Spleen (tissue), 11 donors: ENCODE results near the gene CMTM8. TPM values are rescaled to one million over a fixed set of nuclear protein-coding genes. Genes with fewer than 3 reads are reported as not detected.

Experiments
- DNase-seq: peaks from one replicate; pipeline ENCODE4 v3.0.0-alpha.2; 2020
- H3K27ac ChIP-seq, 8 donors: fragments of 200-600 bp; sonication (generic) in 7 of 8; 1 replicate in 4 of 8; 2 replicates in 4 of 8; pipeline versions ENCODE4 v1.5.0 to v1.8.0; 2016 to 2021; ENCODE audit warnings: inconsistent platforms in 4 of 8, mild to moderate bottlenecking in 4 of 8, moderate library complexity in 1 of 8
- H3K27me3 ChIP-seq, 7 donors: fragments of 200-600 bp; sonication (generic) in 6 of 7; replicated peaks in 1 of 7; 1 replicate in 4 of 7; 2 replicates in 3 of 7; pipeline versions ENCODE4 v1.5.0 to v1.8.0; 2016 to 2021; ENCODE audit warnings: inconsistent platforms in 3 of 7, mild to moderate bottlenecking in 1 of 7
- H3K36me3 ChIP-seq, 6 donors: fragments of 200-600 bp; sonication (generic) in 5 of 6; 1 replicate in 4 of 6; 2 replicates in 2 of 6; pipeline versions ENCODE4 v1.5.0 to v1.8.0; 2016 to 2021; ENCODE audit warnings: inconsistent platforms in 2 of 6
- H3K4me1 ChIP-seq, 6 donors: fragments of 200-600 bp; sonication (generic) in 5 of 6; 1 replicate in 3 of 6; 2 replicates in 3 of 6; pipeline versions ENCODE4 v1.5.0 to v1.8.0; 2016 to 2021; ENCODE audit warnings: inconsistent platforms in 3 of 6
- H3K4me3 ChIP-seq, 8 donors: fragments of 200-600 bp; sonication (generic) in 7 of 8; 1 replicate in 4 of 8; 2 replicates in 4 of 8; pipeline versions ENCODE4 v1.5.0 to v1.8.0; 2016 to 2021; ENCODE audit warnings: inconsistent platforms in 4 of 8, mild to moderate bottlenecking in 4 of 8, moderate library complexity in 2 of 8
- H3K9me3 ChIP-seq, 8 donors: fragments of 200-600 bp; sonication (generic) in 7 of 8; 1 replicate in 4 of 8; 2 replicates in 4 of 8; pipeline versions ENCODE4 v1.5.0 to v1.8.0; 2016 to 2021; ENCODE audit warnings: inconsistent platforms in 4 of 8
- POLR2A ChIP-seq, 3 donors: fragments of 450-650 bp; IDR thresholded peaks; one replicate each; pipeline ENCODE4 v1.5.1; 2017; ENCODE audit warnings: antibody characterized with exemption in 3 of 3, mild to moderate bottlenecking in 1 of 3
- POLR2AphosphoS5 ChIP-seq, 3 donors: sonication (generic); formaldehyde crosslinking; IDR thresholded peaks; one replicate each; pipeline ENCODE4 v1.5.1; 2017; ENCODE audit warnings: antibody characterized with exemption in 3 of 3
- WGBS, 5 donors: extraction: QIAGEN DNeasy Blood & Tissue Kit in 3 of 5; methylation state at CpG; one replicate each; pipeline versions ENCODE4 v1.1.5 to v1.1.7; 2013 to 2018; 5-methylcytosine and 5-hydroxymethylcytosine counted together
- intact Hi-C: fragments of 100-400 bp; cut with DNase I; formaldehyde crosslinking; loops from one replicate; pipeline ENCODE4 v1.15.0; 2023; ENCODE audit warnings: low total_unique reads
- polyA plus RNA-seq, 3 donors: library from polyadenylated mRNA; stranded (reverse); fragments of 200-250 nt; gene quantifications; one replicate each; pipeline ENCODE4 v1.2.1, GENCODE V29; 2013
- total RNA-seq, 7 donors: library from RNA; depleted of rRNA in 3 of 7; stranded (reverse); fragments of >200 nt in 3 of 7; fragmentation: NEBNext Ultra II Directional in 4 of 7; extraction: Animal tissue kit (Norgen Biotek cat#: 25700) in 4 of 7; gene quantifications; one replicate each; pipeline versions ENCODE4 v1.1.0 to v1.2.1, GENCODE V29; 2016 to 2021
- TF ChIP-seq, protein P1 (sequence below), 11 experiments: fragments of 200-600 bp in 7 of 11; fragments of 450-650 bp in 4 of 11; sonication (generic) in 4 of 11; IDR thresholded peaks in 8 of 11; conservative IDR thresholded peaks in 3 of 11; 1 replicate in 7 of 11; 2 replicates in 4 of 11; pipeline versions ENCODE4 v1.4.0 to v1.8.0; 2016 to 2021; ENCODE audit warnings: antibody characterized with exemption in 11 of 11, inconsistent platforms in 4 of 11, mild to moderate bottlenecking in 1 of 11
- donor health status: healthy with polysubstance abuse.
- donor health status: DM: no; HTN: no; CAD: no; lungs with moderate emphysema.
- donor health status: DM: no; HTN: no; CAD: no.
- donor health status: Bipolar disorder and iron deficiency.
- donor health status: healthy.
- donor health status: DM: no; HTN: no; CAD: no.
- donor health status: DM: yes; HTN: yes; CAD: no.

CMTM8 gene
- total and polyA plus RNA-seq, 10 donors, result 0.61 to 3.5 (median 1.6) TPM

DNA sequence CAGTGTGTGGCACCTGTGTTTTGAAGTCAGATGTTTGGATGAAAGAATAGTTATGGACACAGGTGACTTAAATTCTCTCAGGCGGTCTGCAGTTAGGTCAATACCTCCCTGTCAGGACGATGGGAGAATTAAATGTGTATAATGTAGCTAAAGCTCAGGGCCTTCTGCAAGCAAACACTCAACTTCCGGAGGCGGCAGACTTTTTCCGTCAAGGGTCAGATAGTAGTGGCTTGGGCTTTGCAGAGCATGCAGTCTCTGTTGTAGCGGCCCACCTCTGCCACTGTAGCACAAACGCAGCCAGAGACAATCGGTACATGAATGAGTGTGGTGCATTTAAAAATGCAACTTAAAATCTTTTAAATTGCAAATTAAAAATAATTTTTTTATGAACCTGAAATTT, 47.4 kb downstream of the CMTM8 start:
- Histone ChIP-seq H3K27me3 (peaks cover 0 to 3% (median 0%) of the 10 kb centered on the region in 7 donors), H3K9me3 (no peaks in the 10 kb centered on the region), H3K27ac (peak overlapping the region in 1 of 8 donors; percentile 26), H3K36me3 (no peaks in the 10 kb centered on the region), H3K4me3 (no peak overlapping the region), H3K4me1 (peaks cover 0 to 30% (median 7%) of the 10 kb centered on the region in 6 donors)
- intact Hi-C loops, result no loop called here
- WGBS, 5 donors, result 49 to 62% (median 54%) methylated on average over 8 of the region's 8 CpGs
- TF ChIP-seq POLR2AphosphoS5 (IDR thresholded peaks at IDR 0.05) (no peak), POLR2A (IDR thresholded peaks at IDR 0.05) (no peak)
- TF ChIP-seq, protein P1, sequence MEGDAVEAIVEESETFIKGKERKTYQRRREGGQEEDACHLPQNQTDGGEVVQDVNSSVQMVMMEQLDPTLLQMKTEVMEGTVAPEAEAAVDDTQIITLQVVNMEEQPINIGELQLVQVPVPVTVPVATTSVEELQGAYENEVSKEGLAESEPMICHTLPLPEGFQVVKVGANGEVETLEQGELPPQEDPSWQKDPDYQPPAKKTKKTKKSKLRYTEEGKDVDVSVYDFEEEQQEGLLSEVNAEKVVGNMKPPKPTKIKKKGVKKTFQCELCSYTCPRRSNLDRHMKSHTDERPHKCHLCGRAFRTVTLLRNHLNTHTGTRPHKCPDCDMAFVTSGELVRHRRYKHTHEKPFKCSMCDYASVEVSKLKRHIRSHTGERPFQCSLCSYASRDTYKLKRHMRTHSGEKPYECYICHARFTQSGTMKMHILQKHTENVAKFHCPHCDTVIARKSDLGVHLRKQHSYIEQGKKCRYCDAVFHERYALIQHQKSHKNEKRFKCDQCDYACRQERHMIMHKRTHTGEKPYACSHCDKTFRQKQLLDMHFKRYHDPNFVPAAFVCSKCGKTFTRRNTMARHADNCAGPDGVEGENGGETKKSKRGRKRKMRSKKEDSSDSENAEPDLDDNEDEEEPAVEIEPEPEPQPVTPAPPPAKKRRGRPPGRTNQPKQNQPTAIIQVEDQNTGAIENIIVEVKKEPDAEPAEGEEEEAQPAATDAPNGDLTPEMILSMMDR (IDR thresholded peaks at IDR 0.05 in 8 of 11, conservative IDR thresholded peaks at IDR 0.05 in 3 of 11), result no peak
- DNase-seq, result no peak

DNA sequence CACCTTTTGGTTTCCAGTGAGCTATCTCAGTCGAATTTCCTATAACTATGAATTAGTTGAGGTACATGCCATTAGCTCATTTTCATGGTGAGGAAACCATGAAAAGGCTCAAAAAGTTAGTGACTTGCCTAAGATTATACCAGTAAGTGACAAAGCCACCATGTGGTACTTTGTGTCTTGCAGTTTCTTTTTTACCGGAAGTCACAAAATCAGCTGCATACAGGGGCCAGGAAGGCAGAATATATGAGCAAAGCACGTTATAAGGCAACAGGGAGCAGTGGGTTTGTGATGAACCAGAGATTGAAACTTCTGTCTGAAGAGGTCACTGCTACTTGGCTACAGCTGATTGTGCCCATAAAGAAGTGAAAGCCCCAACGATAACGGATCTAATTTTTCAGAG, 50.3 kb downstream of the CMTM8 start:
- 57 to 68% (median 59%) methylated on average over 5 of the region's 5 CpGs for WGBS, 5 donors
- no peak overlapping the region for H3K4me3 ChIP-seq
- DNase-seq, result no peak
- TF ChIP-seq POLR2AphosphoS5 (IDR thresholded peaks at IDR 0.05), result no peak
- TF ChIP-seq, protein P1 (IDR thresholded peaks at IDR 0.05 in 8 of 11, conservative IDR thresholded peaks at IDR 0.05 in 3 of 11), result no peak
- TF ChIP-seq POLR2A (IDR thresholded peaks at IDR 0.05), result no peak
- H3K36me3 ChIP-seq, result no peaks in the 10 kb centered on the region
- intact Hi-C loops, result no loop called here
- peaks cover 0 to 22% (median 7%) of the 10 kb centered on the region in 6 donors for H3K4me1 ChIP-seq
- H3K27me3 ChIP-seq, result no peaks in the 10 kb centered on the region
- peak overlapping the region in 4 of 8 donors; percentile 6 to 45 (median 27) for H3K27ac ChIP-seq
- H3K9me3 ChIP-seq, result no peaks in the 10 kb centered on the region

DNA sequence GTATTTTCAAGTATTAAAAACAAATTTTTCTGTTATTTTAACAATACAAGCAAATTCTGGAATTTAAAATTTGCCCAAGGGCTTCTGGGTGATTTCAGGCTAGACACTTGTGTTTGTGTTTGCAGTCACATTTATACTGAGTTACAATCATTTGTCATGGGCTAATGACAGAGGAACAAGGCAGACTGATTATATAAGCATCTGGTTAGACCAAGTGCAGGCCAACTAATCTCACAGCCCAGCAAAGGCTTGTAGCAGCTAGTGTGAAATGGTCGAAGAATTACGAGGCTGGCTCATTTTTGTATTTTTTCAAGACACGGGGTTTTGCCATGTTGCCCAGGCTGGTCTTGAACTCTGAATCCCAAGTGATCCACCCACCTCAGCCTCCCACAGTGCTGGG, 52.1 kb downstream of the CMTM8 start:
- no peak overlapping the region for H3K4me3 ChIP-seq
- no peak overlapping the region for H3K27ac ChIP-seq
- H3K9me3 ChIP-seq, result no peaks in the 10 kb centered on the region
- intact Hi-C loops, result loop anchor here (10.0 kb wide), 1 partner anchor 116 kb away; no protein-coding TSS in a partner anchor
- H3K36me3 ChIP-seq, result no peaks in the 10 kb centered on the region
- peaks cover 0 to 19% (median 6%) of the 10 kb centered on the region in 6 donors for H3K4me1 ChIP-seq
- 69 to 96% (median 90%) methylated on average over 3 of the region's 3 CpGs for WGBS, 5 donors
- H3K27me3 ChIP-seq, result no peaks in the 10 kb centered on the region
- TF ChIP-seq POLR2A (IDR thresholded peaks at IDR 0.05) (no peak), POLR2AphosphoS5 (IDR thresholded peaks at IDR 0.05) (no peak)
- TF ChIP-seq, protein P1 (IDR thresholded peaks at IDR 0.05 in 8 of 11, conservative IDR thresholded peaks at IDR 0.05 in 3 of 11), result no peak
- no peak for DNase-seq

DNA sequence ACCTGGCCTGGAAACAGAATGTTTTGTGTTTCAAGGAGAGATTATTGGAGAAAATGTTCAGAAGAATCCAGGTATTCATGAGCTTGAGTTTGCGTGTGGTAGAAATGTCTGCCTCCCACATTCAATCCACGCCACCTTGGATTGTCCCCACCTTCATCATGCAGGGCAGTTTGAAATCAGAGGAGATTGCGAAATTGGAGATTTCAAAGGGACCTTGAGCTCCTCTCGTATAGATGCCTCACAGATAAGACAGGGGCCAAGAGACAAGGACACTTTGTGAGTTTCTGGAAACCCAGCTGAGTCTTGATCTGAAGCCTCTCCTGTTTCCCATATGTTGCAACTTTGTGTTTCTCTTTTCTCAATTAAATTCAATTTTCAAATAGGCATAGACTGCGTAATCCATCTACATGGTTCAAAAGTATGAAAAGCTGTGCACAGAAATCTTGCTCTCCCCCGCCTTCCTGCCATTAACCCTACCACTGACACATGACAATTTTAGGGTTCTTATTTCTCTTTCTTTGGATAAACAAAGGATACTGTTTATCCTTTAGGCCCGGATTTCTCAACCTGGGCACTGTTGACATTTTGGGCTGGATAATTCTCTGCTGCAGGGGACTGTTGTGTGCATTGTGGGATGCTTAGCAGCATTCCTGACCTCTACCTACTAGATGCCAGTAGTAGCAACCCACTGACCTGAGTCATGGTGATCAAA, 53.8 kb downstream of the CMTM8 start:
- Histone ChIP-seq H3K4me3 (no peak overlapping the region), H3K9me3 (no peaks in the 10 kb centered on the region), H3K36me3 (no peaks in the 10 kb centered on the region), H3K27me3 (no peaks in the 10 kb centered on the region), H3K27ac (no peak overlapping the region), H3K4me1 (peaks cover 4 to 19% (median 8%) of the 10 kb centered on the region in 6 donors)
- DNase-seq, result no peak
- intact Hi-C loops, result loop anchor here (10.0 kb wide), 1 partner anchor 117 kb away; no protein-coding TSS in a partner anchor
- 76 to 87% (median 78%) methylated on average over 7 of the region's 7 CpGs for WGBS, 5 donors
- TF ChIP-seq POLR2A (IDR thresholded peaks at IDR 0.05), result no peak
